ENCODE results near the gene HSPG2.

- TF ChIP-seq CTCF (IDR thresholded peaks at IDR 0.05) (no peak), POLR2A (IDR thresholded peaks at IDR 0.05) (no peak)
Measured at GRCh38 chr1:21845646-21846641, 91.2 kb downstream of the HSPG2 start.
